Osteocyte (in vitro differentiated cells): ENCODE data around the gene NR2F1. TPM values are rescaled to one million over a fixed set of nuclear protein-coding genes. Genes with fewer than 3 reads are reported as not detected.

ENCODE experiments used
- DNase-seq: peaks from one replicate; pipeline ENCODE4 v3.0.0; 2021; ENCODE audit warnings: mixed read lengths; ENCODE audit not compliant: unreplicated experiment; ENCODE audit errors: extremely low spot score
- H3K27ac Mint-ChIP-seq: one replicate; pipeline ENCODE4 v1.8.0; 2021; ENCODE audit warnings: mild to moderate bottlenecking, mixed read lengths; ENCODE audit not compliant: unreplicated experiment
- H3K27me3 Mint-ChIP-seq: one replicate; pipeline ENCODE4 v1.8.0; 2021; ENCODE audit warnings: mixed read lengths; ENCODE audit not compliant: unreplicated experiment
- H3K36me3 Mint-ChIP-seq: one replicate; pipeline ENCODE4 v1.8.0; 2021; ENCODE audit warnings: mixed read lengths; ENCODE audit not compliant: unreplicated experiment
- H3K4me1 Mint-ChIP-seq: one replicate; pipeline ENCODE4 v1.8.0; 2021; ENCODE audit warnings: mixed read lengths; ENCODE audit not compliant: unreplicated experiment
- H3K4me3 Mint-ChIP-seq: one replicate; pipeline ENCODE4 v1.8.0; 2021; ENCODE audit warnings: mild to moderate bottlenecking, moderate library complexity, mixed read lengths; ENCODE audit not compliant: unreplicated experiment
- H3K9me3 Mint-ChIP-seq: one replicate; pipeline ENCODE4 v1.8.0; 2021; ENCODE audit warnings: mixed read lengths; ENCODE audit not compliant: unreplicated experiment
- total RNA-seq: library from RNA; stranded (reverse); gene quantifications from 2 replicates; pipeline ENCODE4 v1.2.1, GENCODE V29; 2021
- TF ChIP-seq, protein P1 (sequence below): fragments of 200-600 bp; sonication (generic); IDR thresholded peaks from 2 replicates; pipeline ENCODE4 v1.5.0; 2021; ENCODE audit warnings: antibody characterized with exemption, mild to moderate bottlenecking, moderate library complexity

Gene NR2F1
- total RNA-seq, 1 donor from 2014 or later = 197 TPM

DNA sequence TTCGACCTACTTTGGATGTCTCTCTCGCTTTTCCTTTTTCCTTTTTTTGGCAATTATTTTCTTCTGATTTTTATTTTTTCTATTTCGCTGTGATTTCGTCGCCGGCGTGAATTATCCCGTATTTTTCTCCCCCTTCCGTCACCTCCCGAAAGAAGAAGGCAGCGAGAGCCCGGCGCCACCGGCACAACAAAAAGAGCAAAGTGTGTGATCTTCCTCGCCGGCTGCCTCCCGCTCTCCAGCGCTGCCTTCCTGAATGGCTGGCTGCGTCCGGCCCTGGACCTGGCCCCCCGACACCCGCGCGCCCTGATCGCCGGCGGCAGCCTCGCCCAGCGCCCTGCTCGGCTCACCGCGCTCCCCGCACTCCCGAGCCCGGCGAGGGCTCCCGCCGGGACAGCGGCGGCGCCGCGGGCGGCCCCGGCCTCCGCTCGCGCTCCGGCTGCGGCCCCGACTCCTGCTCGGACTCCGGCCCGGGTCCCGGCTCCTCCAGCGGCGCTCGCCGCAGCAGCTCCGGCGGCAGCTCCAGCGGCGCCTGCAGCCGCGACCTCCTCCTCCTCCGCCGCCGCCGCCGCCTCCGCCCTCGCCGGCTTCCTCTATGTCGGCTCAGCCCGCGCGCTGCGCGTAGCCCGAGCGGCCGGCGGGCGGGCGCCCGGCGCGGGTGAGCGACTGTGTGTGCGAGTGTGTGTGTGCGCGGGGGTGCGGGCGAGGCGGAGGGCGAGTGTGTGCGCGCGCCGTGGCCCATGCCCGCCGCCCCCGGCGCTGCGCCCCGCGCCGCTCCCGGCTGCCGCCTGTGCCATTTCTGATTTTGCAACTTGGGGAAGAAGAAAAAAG, 960 bp downstream of the NR2F1 start:
- no peak for DNase-seq
- peak overlapping the region; percentile 59 for H3K27ac Mint-ChIP-seq
- peaks cover 29% of the 10 kb centered on the region for H3K36me3 Mint-ChIP-seq
- peaks cover 4% of the 10 kb centered on the region for H3K4me1 Mint-ChIP-seq
- peak overlapping the region; percentile 60 for H3K4me3 Mint-ChIP-seq
- H3K27me3 Mint-ChIP-seq = no peaks in the 10 kb centered on the region
- H3K9me3 Mint-ChIP-seq = no peaks in the 10 kb centered on the region
- TF ChIP-seq, protein P1, sequence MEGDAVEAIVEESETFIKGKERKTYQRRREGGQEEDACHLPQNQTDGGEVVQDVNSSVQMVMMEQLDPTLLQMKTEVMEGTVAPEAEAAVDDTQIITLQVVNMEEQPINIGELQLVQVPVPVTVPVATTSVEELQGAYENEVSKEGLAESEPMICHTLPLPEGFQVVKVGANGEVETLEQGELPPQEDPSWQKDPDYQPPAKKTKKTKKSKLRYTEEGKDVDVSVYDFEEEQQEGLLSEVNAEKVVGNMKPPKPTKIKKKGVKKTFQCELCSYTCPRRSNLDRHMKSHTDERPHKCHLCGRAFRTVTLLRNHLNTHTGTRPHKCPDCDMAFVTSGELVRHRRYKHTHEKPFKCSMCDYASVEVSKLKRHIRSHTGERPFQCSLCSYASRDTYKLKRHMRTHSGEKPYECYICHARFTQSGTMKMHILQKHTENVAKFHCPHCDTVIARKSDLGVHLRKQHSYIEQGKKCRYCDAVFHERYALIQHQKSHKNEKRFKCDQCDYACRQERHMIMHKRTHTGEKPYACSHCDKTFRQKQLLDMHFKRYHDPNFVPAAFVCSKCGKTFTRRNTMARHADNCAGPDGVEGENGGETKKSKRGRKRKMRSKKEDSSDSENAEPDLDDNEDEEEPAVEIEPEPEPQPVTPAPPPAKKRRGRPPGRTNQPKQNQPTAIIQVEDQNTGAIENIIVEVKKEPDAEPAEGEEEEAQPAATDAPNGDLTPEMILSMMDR = no peak

DNA sequence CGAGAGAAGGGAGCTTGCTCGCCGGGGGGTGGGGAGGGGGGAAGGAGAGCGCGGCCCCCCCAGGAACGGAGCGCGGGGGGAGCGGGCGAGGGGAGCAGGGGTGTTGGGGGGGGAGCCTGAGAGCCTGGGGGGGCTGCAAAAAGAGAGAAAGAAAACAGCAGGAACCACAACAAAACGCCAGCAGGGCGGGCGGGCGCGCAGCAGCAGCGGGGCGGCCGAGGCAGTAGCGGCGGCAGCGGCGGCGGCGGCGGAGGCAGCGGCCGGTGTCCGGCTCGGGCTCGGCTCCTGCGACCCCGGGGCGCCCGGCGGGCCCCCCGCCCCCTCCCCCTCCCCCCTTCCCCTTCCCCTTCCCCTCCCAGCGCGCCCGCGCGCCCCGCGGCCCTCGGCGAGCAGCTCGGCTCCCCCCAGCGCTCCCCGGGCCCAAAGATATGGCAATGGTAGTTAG, 1.6 kb downstream of the NR2F1 start:
- no peak for DNase-seq
- Mint-ChIP-seq H3K4me3 (peak overlapping the region; percentile 60), H3K27ac (peak overlapping the region; percentile 59), H3K9me3 (no peaks in the 10 kb centered on the region), H3K27me3 (no peaks in the 10 kb centered on the region), H3K4me1 (peaks cover 10% of the 10 kb centered on the region), H3K36me3 (peaks cover 34% of the 10 kb centered on the region)
- TF ChIP-seq, protein P1 = no peak

DNA sequence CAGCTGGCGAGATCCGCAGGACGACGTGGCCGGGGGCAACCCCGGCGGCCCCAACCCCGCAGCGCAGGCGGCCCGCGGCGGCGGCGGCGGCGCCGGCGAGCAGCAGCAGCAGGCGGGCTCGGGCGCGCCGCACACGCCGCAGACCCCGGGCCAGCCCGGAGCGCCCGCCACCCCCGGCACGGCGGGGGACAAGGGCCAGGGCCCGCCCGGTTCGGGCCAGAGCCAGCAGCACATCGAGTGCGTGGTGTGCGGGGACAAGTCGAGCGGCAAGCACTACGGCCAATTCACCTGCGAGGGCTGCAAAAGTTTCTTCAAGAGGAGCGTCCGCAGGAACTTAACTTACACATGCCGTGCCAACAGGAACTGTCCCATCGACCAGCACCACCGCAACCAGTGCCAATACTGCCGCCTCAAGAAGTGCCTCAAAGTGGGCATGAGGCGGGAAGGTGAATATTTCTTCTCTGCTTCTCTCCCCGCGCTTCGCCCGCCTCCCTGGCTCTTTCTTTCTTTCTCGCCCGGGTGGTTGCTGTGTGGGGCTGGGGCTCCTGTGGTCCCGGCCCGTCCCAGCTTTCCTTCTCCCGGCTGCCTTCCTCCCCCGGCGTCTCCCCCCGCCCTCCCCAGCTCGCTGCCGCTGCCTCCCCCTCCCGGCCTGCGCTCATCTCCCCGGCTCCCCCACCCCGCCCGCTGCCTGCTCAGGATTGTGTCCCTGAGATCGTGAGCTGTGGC, 2.2 kb downstream of the NR2F1 start:
- TF ChIP-seq, protein P1 = no peak
- Mint-ChIP-seq H3K27me3 (no peaks in the 10 kb centered on the region), H3K27ac (peak overlapping the region; percentile 96), H3K4me1 (peaks cover 16% of the 10 kb centered on the region), H3K9me3 (no peaks in the 10 kb centered on the region), H3K4me3 (peak overlapping the region; percentile 88), H3K36me3 (peaks cover 40% of the 10 kb centered on the region)
- DNase-seq = no peak

DNA sequence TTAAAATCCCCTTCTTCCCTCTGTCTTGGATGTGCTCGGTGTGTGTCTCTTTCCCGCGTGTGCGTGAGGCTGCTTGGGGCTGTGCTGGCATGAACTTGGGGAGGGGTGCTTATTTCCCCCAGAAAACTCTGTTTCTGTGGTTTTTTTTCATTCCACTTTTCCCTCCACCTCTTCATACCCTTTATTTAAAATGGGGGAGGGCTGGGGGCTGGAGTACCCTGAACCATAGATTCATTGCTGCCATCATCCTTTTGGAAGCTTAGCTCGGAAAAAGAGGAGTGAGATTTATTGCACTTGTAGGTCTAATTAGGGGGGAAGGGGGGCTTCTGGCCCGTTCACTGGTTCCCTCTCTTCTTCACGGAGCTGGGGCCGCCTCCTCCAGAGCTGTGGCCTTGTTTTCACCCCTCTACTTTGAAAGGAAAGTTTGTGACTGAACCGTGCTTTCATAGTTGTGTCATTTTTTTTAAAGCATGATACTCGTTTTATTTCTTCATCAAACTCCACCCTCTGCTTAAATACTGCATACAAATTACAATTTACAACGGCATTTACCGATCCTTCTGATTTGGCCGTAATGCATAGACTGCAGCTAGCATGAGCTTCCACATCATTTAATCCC, 2.9 kb downstream of the NR2F1 start:
- DNase-seq = no peak
- no peaks in the 10 kb centered on the region for H3K27me3 Mint-ChIP-seq
- no peaks in the 10 kb centered on the region for H3K9me3 Mint-ChIP-seq
- H3K27ac Mint-ChIP-seq = peak overlapping the region; percentile 96
- H3K36me3 Mint-ChIP-seq = peaks cover 42% of the 10 kb centered on the region
- H3K4me1 Mint-ChIP-seq = peaks cover 23% of the 10 kb centered on the region
- TF ChIP-seq, protein P1 = no peak
- peak overlapping the region; percentile 88 for H3K4me3 Mint-ChIP-seq
